ENCODE results near the gene PCGF1. TPM values are rescaled to one million over a fixed set of nuclear protein-coding genes. Genes with fewer than 3 reads are reported as not detected.

PCGF1 gene
- total and polyA plus RNA-seq, 9 of the 15 experiments (the other 6 are each of a cell fraction or from before 2014, with no cell fraction given), result 20.3 to 45.7 (median 29.3) TPM

- TF ChIP-seq ZNF407 (IDR thresholded peaks at IDR 0.05; ENCODE audit: low read depth) (no peak), TEAD1 (CRISPR knock-in tag; IDR thresholded peaks at IDR 0.05) (0 out of 4 replicates have a peak, but pooled peaks of 1 of the 2 experiments have one; percentile 5), E2F6 (IDR thresholded peaks at IDR 0.05; ENCODE audit: borderline replicate concordance in 1 of 2, extremely low read depth in 1 of 2, insufficient read depth in 1 of 2, insufficient read length in 1 of 2, low read depth in 1 of 2, low read length in 1 of 2, poor library complexity in 1 of 2, severe bottlenecking in 1 of 2) (peak in 1 of 2 experiments; percentile 21), ZNF766 (CRISPR knock-in tag; conservative IDR thresholded peaks at IDR 0.05) (0 out of 2 replicates have a peak, but pooled peaks have one; percentile 12), SIN3A (IDR thresholded peaks at IDR 0.05; ENCODE audit: borderline replicate concordance in 2 of 2, control insufficient read depth in 1 of 2, low read depth in 2 of 2, low read length in 2 of 2) (peak; percentile 39 to 59; a peak in 1 of 4 replicates), ATF2 (CRISPR knock-in tag; IDR thresholded peaks at IDR 0.05) (0 out of 2 replicates have a peak, but pooled peaks have one; percentile 55), RBBP5 (IDR thresholded peaks at IDR 0.05; ENCODE audit: borderline replicate concordance, insufficient read depth, low read length, poor library complexity, severe bottlenecking) (peak; percentile 43), CREBBP (IDR thresholded peaks at IDR 0.05; ENCODE audit: low read depth, low read length) (no peak), PKNOX1 (IDR thresholded peaks at IDR 0.05) (peak; percentile 18; the same call in 1 of the 2 replicates), ZKSCAN3 (CRISPR knock-in tag; IDR thresholded peaks at IDR 0.05) (no peak), TRIM24 (IDR thresholded peaks at IDR 0.05) (0 out of 4 replicates have a peak, but pooled peaks of 1 of the 2 experiments have one; percentile 14), ZNF24 (IDR thresholded peaks at IDR 0.05) (no peak), KLF13 (tag; IDR thresholded peaks at IDR 0.05; ENCODE audit: borderline replicate concordance, low read depth) (no peak), U2AF2 (optimal IDR thresholded peaks at IDR 0.05; ENCODE audit: low read depth, low read length) (no peak)
Measured at GRCh38 chr2:74554820-74555531, 47.5 kb upstream of the PCGF1 start (continued).

Measured in K562 (cell line).